ENCODE results near the gene ABCA8.
"Not testable (repeated sequence)": the region's sequence is repeated elsewhere in the genome, so short reads cannot be mapped to it uniquely, and the experiment has no call there.

Gene ABCA8, protein sequence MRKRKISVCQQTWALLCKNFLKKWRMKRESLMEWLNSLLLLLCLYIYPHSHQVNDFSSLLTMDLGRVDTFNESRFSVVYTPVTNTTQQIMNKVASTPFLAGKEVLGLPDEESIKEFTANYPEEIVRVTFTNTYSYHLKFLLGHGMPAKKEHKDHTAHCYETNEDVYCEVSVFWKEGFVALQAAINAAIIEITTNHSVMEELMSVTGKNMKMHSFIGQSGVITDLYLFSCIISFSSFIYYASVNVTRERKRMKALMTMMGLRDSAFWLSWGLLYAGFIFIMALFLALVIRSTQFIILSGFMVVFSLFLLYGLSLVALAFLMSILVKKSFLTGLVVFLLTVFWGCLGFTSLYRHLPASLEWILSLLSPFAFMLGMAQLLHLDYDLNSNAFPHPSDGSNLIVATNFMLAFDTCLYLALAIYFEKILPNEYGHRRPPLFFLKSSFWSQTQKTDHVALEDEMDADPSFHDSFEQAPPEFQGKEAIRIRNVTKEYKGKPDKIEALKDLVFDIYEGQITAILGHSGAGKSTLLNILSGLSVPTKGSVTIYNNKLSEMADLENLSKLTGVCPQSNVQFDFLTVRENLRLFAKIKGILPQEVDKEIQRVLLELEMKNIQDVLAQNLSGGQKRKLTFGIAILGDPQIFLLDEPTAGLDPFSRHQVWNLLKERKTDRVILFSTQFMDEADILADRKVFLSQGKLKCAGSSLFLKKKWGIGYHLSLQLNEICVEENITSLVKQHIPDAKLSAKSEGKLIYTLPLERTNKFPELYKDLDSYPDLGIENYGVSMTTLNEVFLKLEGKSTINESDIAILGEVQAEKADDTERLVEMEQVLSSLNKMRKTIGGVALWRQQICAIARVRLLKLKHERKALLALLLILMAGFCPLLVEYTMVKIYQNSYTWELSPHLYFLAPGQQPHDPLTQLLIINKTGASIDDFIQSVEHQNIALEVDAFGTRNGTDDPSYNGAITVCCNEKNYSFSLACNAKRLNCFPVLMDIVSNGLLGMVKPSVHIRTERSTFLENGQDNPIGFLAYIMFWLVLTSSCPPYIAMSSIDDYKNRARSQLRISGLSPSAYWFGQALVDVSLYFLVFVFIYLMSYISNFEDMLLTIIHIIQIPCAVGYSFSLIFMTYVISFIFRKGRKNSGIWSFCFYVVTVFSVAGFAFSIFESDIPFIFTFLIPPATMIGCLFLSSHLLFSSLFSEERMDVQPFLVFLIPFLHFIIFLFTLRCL (N-terminal part only)

DNA sequence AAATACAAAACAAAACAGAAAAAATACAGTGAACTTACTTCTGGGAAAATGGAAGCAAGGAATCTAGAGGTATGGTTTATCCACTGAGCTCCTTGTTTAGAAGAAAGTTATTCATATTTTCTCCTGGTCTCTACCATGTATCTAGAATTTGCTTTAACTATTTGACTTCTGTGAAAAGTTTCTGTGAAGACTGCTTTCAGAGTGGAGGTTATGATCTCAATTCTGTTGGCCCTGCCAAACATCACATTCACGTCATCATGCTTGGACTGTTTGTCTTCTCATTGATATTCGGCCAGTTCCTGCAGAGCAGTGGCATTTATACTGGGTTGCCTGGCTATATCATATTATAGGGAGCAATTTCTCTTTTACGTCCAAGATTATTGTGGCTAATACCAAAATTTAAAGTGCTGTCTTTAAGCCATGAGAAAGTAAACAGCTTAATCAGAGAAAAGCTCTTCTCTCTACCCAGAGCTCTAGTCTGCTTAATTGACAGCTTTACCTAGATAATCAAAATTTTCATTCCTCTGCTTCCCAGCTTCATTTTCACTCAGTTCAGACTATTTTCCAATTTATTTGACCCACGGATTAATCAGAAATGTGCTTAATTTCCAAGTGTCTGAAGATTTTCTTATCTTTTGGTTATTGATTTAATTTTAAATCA, at the start of gene ABCA8:
TSS of gene ABCA8 (minus strand) at position 212 of the 661 bp plus-strand sequence. CDS start 13,358 bp downstream, outside the sequence.
- DNase-seq (ENCODE audit: low spot score): peak; percentile 87

DNA sequence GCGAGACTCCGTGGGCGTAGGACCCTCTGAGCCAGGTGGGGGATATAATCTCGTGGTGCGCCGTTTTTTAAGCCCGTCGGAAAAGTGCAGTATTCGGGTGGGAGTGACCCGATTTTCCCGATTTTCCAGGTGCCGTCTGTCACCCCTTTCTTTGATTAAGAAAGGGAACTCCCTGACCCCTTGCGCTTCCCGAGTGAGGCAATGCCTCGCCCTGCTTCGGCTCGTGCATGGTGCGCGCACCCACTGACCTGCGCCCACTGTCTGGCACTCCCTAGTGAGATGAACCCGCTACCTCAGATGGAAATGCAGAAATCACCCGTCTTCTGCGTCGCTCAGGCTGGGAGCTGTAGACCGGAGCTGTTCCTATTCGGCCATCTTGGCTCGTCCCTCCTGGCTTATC, 49.6 kb upstream of the ABCA8 start:
- not testable (repeated sequence) for DNase-seq (ENCODE audit: low spot score)

DNA sequence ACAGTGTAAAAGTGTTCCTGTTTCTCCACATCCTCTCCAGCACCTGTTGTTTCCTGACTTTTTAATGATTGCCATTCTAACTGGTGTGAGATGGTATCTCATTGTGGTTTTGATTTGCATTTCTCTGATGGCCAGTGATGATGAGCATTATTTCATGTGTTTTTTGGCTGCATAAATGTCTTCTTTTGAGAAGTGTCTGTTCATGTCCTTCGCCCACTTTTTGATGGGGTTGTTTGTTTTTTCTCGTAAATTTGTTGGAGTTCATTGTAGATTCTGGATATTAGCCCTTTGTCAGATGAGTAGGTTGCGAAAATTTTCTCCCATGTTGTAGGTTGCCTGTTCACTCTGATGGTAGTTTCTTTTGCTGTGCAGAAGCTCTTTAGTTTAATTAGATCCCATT, 44.6 kb upstream of the ABCA8 start:
- not testable (repeated sequence) for DNase-seq (ENCODE audit: low spot score)

DNA sequence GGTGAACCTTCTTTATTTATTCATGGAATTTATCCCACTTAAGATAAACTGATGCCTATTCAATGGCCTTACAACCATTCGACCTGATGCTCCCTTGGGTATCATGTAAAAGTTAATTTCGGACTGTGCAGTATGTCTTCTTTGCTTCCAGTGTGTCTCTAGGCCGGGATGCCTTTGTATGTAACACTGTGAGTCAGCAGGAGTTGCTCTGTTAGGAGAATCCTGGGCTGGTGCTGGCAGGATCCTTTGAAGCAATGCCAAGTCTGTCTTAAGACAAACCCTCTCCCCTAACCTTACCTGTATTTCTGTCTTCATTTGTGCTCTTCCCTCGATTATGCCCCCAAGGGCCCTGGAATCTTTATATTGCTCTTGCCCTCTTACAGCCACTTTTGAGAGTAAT, 37.9 kb upstream of the ABCA8 start:
- no peak for DNase-seq (ENCODE audit: low spot score)

DNA sequence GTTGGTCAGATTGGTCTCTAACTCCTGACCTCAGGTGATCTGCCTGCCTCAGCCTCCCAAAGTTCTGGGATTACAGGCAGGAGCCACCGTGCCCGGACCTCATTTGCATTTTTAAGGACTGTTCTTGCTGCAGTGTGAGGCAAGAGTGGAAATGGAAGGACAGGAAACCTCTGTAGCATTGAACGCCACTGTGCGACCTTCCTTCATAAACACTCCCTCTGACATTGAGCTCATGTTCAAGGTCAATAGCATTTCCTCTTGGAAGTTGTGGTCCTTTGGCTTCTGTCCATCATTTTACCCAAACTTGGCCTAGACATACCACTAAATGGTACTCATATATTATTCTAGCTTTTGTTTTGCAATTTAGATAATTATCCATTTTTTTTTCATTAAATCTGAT, 32.8 kb upstream of the ABCA8 start:
- no peak for DNase-seq (ENCODE audit: low spot score)

DNA sequence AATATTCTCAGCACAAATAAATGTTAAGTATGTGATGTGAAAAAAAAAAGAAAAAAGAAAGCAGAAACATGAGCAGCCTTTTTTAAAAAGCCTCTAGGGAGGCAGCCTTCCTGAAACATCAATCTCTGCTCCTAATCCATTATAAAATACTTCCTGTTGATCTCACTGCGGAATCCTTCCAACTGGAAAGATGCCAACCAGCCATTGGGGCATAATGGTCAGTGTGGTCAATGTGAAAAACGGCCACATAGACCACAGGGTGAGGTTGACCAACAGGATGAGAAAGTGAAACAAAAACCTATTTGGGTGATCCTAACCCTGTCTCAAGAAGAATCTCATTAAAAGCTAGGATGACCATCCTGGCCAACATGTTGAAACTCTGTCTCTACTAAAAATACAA, 26.1 kb upstream of the ABCA8 start:
- DNase-seq (ENCODE audit: low spot score): peak; percentile 17

DNA sequence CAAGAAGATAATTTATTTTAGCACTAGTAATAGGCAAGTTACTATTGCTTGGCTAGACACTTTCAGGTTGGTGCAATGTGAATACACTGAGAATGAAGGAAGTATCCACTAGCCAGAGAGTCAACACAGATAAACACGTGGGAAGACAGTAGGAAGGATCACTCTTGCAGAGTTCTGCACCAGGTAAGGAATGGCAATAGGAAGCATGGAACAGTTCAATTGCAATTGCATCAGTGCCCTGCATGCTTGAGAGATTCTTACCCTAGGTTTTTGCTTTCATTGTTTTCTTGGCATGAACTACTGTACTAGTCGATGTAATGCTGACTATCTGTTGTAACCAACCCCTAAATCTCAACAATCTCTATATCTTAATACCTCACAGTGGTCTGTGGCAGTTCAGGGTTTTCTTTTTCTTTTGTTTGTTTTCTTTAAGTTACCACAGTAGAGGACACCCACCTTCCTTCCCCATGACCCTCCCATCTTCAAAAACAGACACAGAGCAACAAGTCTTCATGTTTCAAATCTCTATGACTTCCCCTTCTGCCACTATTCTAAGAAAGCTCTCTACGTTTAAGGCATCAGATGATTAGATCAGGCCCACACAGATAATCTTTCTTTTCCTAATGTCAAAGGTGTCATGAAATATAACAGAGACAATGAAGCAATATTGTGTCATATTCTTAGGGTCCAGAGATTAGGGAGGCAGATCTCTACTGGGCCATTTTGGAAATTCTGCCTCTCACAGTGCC, 18.1 kb upstream of the ABCA8 start:
- no peak for DNase-seq (ENCODE audit: low spot score)

DNA sequence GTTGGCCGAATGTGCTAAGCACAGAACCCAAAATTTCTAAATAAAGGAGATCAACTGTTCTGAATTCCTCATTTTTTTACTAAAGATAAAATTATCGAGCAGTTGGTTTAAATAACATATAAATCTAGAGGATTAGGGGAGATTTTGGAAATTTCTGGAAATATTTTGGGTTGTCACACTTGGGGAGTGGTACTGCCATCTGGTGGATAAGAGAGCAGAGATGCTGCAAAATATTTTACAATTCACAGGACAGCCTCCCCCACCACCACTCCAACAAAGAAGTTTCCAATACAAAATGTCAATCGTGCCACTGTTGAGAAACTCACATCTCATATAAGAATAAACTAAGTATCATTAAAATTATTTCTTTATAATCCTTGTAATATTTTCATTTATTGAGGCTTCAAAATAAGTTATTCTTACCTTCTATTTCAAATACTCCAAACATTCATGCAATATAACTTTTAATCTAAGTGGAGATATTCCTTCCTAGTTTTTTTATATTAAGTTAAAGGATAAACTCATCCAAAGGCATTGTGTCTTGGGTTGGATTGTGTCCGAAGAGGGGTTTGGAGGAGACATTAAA, 17.0 kb upstream of the ABCA8 start:
- peak; percentile 69 for DNase-seq (ENCODE audit: low spot score)

DNA sequence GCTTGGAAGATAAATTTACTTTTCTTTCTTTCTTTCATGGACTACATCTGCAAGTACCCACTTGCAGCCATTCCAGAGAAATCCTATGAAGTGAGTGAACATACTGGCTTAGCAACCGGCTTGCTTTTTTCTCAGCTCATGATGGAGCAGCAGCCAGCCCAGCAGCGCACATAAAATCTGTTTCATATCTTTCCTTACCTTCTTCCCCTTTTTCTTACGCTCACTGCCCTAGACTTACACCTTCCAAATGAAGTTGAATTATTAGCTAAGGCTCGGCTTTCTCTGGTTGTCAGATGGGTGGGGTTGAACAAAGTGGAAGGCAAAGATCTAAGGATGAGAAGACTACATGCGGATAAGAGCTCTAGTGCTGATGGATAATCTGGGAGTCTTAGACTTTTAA, 13.9 kb upstream of the ABCA8 start:
- DNase-seq (ENCODE audit: low spot score): no peak

DNA sequence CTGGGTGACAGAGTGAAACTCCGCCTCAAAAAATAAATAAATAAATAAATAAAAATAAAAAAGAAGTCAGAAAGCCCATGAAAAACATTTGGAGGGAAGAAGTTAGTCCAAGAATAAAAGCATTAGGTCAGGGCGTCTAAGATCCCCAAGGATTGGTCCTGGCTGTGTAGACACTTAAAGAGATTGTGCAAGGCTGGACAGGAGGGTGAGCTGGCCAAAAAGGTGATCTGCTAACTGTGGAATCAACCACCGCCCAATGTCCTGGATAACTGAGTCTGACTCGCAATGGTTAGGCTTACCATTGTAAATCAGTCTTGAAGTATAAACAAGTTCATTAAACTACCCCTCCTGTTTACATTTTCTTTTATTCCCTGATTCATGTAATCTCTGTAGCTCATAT, 8.8 kb upstream of the ABCA8 start:
- DNase-seq (ENCODE audit: low spot score): no peak

DNA sequence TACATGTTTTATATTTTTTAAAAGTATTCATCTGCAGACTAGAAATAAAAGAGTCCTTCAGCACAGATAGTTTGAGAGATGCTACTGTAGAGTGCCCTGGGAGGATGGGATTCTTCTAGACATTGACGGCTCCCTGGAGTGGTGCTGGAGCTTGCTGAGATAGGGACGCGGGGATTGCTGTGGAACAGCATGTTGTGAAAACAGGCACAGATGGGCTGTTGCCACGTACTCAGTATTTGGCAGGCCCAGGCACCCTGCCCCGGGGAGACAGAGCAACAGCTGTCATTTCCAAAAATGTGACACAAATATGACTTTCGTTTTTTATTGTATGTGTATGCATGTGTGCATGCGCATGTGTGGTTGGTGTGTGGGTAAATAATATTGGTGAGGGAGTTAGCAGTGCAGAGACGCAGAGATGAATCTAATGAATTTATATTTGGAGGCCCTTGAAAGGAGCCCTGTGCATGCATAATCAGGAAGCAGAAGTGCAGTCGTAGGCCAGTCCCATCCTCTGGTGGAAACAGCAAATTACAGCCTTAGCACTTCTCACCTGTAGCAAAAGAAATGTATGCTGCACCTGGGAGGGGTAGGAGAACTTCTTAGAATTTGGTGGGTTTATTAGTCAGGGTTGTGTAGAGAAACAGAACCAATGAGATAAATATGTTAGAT, 6.2 kb upstream of the ABCA8 start:
- DNase-seq (ENCODE audit: low spot score): no peak

DNA sequence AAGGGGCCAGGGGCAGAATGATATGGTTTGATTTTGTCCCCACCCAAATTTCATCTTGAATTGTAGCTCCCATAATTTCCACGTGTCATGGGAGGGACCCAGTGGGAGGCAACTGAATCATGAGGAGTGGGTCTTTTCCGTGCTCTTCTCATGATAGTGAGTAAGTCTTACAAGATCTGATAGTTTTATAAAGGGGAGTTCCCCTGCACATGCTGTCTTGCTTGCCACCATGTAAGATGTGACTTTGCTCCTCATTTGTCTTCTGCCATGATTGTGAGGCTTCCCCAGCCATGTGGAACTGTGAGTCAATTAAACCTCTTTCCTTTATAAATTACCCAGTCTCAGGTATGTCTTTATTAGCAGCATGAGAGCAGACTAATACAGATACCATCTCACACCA, 3.9 kb upstream of the ABCA8 start:
- DNase-seq (ENCODE audit: low spot score): not testable (repeated sequence)

DNA sequence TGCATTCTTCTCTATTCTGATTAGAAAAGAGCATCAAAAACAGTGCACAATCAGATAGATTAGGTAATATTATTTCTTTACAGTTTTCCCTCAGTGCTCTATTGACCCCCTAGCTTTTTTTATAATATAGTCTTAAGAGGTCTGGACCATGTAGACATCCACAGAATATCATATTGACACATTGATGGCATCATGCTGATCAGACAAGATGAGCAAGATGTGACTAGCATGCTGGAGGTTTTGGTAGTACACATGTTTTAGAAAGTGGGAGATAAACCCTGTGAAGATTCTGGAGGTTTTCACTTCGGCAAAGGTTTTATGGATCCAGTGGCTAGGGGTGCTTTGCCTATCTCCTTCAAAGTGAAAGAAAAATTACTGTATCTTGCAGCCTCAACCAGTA, 2.8 kb upstream of the ABCA8 start:
- no peak for DNase-seq (ENCODE audit: low spot score)

DNA sequence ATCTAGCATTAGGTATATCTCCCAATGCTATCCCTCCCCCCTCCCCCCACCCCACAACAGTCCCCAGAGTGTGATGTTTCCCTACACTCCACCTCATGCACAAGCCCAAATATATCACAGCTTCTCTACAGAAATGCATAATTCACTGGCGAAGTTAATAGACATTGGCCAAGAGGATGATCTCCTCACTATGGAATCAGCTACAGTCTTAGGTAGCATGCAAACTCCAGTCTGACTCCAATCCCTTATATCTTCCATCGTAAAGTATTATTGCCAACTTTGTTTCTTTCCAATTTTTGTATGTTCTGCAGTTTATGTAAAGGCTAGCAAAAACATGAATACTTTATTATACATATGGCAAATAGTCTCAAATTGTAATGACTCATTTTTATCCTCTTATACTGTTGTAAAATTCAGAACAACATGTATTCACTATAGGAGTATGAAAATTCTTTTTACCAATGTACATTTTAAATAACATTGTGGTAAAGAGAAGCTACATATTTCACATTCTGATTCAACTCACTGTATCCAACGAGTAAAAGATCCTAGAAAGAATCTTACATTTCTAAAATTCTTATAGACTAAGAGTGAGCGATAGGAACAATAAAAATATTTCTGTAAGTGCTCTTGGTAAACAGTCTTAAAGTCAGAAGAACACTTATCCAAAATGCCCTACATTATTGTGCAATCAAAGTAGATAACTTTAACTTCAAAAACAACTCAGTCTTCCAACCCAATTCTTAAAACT, 871 bp downstream of the ABCA8 start:
- DNase-seq (ENCODE audit: low spot score): no peak

DNA sequence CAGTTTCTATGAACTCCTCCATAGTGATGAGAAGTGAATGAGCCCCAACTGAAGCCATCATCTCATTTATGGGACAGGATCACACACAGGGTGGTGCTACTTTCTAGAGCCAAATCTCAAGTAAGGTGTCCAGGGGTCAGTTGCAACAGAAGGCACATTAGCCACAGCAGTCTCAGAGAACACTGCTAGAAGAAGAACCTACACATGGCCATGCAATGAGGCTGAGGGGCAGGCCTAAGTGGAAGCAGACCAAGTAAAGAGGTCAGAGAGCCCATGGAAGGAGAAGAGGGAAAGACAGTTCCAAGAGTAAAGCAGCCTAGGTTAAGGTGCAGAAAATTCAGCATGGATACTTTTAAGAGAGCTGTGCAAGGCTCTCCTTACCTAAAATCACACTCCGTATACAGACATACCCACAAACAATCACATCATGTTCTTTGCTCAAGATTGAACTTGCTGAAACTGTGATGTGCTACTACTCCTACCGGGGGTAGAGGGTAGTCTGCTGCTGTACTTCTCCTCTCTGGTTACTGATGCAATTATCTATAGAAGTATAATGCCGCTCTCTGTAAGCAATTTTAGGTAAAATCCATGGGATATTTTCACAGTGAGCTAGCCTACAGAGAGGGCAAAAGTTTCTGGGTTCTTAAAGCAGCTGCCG, 1.7 kb downstream of the ABCA8 start:
- DNase-seq (ENCODE audit: low spot score): no peak

DNA sequence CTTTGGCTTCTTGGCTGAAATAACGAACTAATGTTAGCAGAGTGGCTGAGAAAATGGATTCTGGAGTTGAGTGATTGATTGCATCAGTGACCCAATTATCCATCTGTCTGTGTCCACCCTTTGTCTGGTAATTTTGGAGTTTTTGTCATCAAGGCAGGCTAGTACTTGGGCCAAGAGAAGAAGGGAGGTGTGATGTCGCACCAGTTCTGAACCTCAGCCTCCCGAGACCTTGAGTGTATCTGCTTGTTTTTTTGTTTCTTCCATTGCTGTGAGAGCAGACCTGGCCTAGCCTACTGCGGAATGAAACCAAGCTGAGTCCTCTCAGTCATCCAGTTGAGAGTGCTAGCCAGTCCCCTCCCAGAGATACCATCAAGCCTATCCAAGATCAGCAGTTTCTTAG, 4.5 kb downstream of the ABCA8 start:
- DNase-seq (ENCODE audit: low spot score): no peak

DNA sequence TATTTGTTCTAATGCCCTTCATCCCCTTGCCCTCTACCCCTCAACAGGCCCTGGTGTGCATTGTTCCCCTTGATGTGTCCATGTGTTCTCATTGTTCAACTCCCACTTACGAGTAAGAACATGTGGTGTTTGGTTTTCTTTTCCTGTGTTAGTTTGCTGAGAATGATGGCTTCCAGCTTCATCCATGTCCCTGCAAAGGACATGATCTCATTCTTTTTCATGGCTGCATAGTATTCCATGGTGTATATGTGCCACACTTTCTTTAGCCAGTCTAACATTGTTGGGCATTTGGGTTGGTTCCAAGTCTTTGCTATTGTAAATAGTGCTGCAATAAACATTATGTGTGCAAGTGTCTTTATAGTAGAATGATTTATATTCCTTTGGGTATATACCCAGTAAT, 7.3 kb downstream of the ABCA8 start:
- DNase-seq (ENCODE audit: low spot score): not testable (repeated sequence)

DNA sequence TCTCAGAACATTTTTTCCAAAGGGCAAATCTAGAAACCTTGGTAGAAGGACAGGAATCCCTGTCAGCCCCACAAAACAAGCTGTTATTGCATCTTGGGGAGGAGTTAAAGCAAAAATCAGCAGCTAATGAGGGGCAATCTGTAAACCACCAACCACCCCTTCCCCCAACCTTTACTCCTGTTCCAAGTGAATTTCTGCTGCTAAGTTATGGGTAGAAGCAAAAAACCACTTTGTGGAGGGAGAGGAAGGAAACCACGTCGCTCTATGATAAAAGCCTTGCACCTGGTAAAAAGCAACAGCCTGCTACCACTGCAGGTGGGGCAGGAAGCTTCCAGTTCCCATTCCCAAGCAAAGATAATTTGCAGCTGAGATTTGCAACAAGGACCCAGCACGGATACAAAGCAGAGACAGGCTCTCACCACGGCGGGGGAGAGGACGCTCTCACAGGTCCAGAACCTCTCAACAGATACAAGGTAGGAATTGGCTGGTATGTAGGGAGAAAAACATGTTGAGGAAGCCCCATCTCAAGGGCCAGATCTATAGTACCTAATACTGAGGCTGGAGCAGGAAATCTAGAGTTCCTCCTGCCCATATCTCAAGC, 10.7 kb downstream of the ABCA8 start:
- DNase-seq (ENCODE audit: low spot score): no peak

DNA sequence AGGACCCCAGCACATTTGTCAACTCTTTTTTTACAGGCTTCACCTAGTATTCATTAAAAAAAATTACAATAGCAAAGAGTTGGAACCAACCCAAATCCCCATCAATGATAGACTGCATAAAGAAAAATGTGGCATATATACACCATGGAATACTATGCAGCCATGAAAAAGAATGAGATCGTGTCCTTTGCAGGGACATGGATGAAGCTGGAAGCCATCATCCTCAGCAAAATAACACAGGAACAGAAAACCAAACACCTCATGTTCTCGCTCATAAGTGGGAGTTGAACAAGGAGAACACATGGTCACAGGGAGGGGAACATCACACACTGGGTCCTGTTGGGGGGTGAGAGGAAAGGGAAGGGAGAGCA, 11.4 kb downstream of the ABCA8 start:
- DNase-seq (ENCODE audit: low spot score): not testable (repeated sequence)

All from putamen (tissue), 1 donor.